ENCODE results near the gene PIK3C3. TPM values are rescaled to one million over a fixed set of nuclear protein-coding genes. Genes with fewer than 3 reads are reported as not detected.

Gene PIK3C3
- total and polyA plus RNA-seq, 2 experiments from 2014 or later, result 24.9 to 54.7 TPM

GRCh38 chr18:42082415-42083234 lies 127.6 kb downstream of the PIK3C3 start:
- no peaks in the 10 kb centered on the region for H3K79me2 ChIP-seq
- TF ChIP-seq EZH2 (IDR thresholded peaks at IDR 0.05; ENCODE audit: borderline replicate concordance) (no peak), EZH2phosphoT487 (IDR thresholded peaks at IDR 0.05; ENCODE audit: low read depth, severe bottlenecking, unreplicated experiment) (no peak), CTCF (IDR thresholded peaks at IDR 0.05; ENCODE audit: poor library complexity) (no peak)
- no peak overlapping the region for H3K4me2 ChIP-seq
- no peak for DNase-seq (ENCODE audit: low spot score)
- no peak overlapping the region for H3K4me3 ChIP-seq
- no peak overlapping the region for H3K27ac ChIP-seq
- H3K9me2 ChIP-seq (replicated peaks; ENCODE audit: insufficient read depth), result no peaks in the 10 kb centered on the region
- 87% methylated on average over 4 of the region's 4 CpGs for WGBS (ENCODE audit: low lambda C conversion rate, missing lambda C conversion rate)
- H3K27me3 ChIP-seq, result no peaks in the 10 kb centered on the region
- H3K9me3 ChIP-seq (ENCODE audit: low read depth), result no peaks in the 10 kb centered on the region
- no peaks in the 10 kb centered on the region for H3K4me1 ChIP-seq (ENCODE audit: insufficient read depth)
- H4K20me1 ChIP-seq (ENCODE audit: insufficient read depth, poor library complexity, severe bottlenecking), result no peaks in the 10 kb centered on the region
- H3K36me3 ChIP-seq (replicated peaks; ENCODE audit: insufficient read depth, low read depth), result no peaks in the 10 kb centered on the region
- H2AFZ ChIP-seq, result no peak overlapping the region

GRCh38 chr18:42086288-42086687 lies 131.3 kb downstream of the PIK3C3 start:
- H2AFZ ChIP-seq, result no peak overlapping the region
- H3K4me1 ChIP-seq (ENCODE audit: insufficient read depth), result no peaks in the 10 kb centered on the region
- H3K9me2 ChIP-seq (replicated peaks; ENCODE audit: insufficient read depth), result no peaks in the 10 kb centered on the region
- H3K4me3 ChIP-seq, result no peak overlapping the region
- no peaks in the 10 kb centered on the region for H3K9me3 ChIP-seq (ENCODE audit: low read depth)
- no peaks in the 10 kb centered on the region for H4K20me1 ChIP-seq (ENCODE audit: insufficient read depth, poor library complexity, severe bottlenecking)
- WGBS (ENCODE audit: low lambda C conversion rate, missing lambda C conversion rate), result 88% methylated on average over 4 of the region's 4 CpGs
- H3K27ac ChIP-seq, result no peak overlapping the region
- H3K36me3 ChIP-seq (replicated peaks; ENCODE audit: insufficient read depth, low read depth), result no peaks in the 10 kb centered on the region
- H3K27me3 ChIP-seq, result no peaks in the 10 kb centered on the region
- TF ChIP-seq EZH2phosphoT487 (IDR thresholded peaks at IDR 0.05; ENCODE audit: low read depth, severe bottlenecking, unreplicated experiment), result no peak
- TF ChIP-seq EZH2 (IDR thresholded peaks at IDR 0.05; ENCODE audit: borderline replicate concordance), result no peak
- no peak for TF ChIP-seq CTCF (IDR thresholded peaks at IDR 0.05; ENCODE audit: poor library complexity)
- H3K4me2 ChIP-seq, result no peak overlapping the region
- DNase-seq (ENCODE audit: low spot score), result no peak
- no peaks in the 10 kb centered on the region for H3K79me2 ChIP-seq

GRCh38 chr18:42087235-42087634 lies 132.2 kb downstream of the PIK3C3 start:
- DNase-seq (ENCODE audit: low spot score), result no peak
- no peaks in the 10 kb centered on the region for H3K9me3 ChIP-seq (ENCODE audit: low read depth)
- 98% methylated on average over 7 of the region's 7 CpGs for WGBS (ENCODE audit: low lambda C conversion rate, missing lambda C conversion rate)
- H3K4me3 ChIP-seq, result no peak overlapping the region
- H3K27me3 ChIP-seq, result no peaks in the 10 kb centered on the region
- H2AFZ ChIP-seq, result no peak overlapping the region
- H3K4me2 ChIP-seq, result no peak overlapping the region
- no peak for TF ChIP-seq EZH2phosphoT487 (IDR thresholded peaks at IDR 0.05; ENCODE audit: low read depth, severe bottlenecking, unreplicated experiment)
- no peaks in the 10 kb centered on the region for H3K9me2 ChIP-seq (replicated peaks; ENCODE audit: insufficient read depth)
- H3K36me3 ChIP-seq (replicated peaks; ENCODE audit: insufficient read depth, low read depth), result no peaks in the 10 kb centered on the region
- no peak overlapping the region for H3K27ac ChIP-seq
- no peaks in the 10 kb centered on the region for H3K4me1 ChIP-seq (ENCODE audit: insufficient read depth)
- H3K79me2 ChIP-seq, result no peaks in the 10 kb centered on the region
- no peaks in the 10 kb centered on the region for H4K20me1 ChIP-seq (ENCODE audit: insufficient read depth, poor library complexity, severe bottlenecking)

GRCh38 chr18:42087876-42088275 lies 132.8 kb downstream of the PIK3C3 start:
- no peaks in the 10 kb centered on the region for H3K27me3 ChIP-seq
- no peaks in the 10 kb centered on the region for H3K4me1 ChIP-seq (ENCODE audit: insufficient read depth)
- TF ChIP-seq EZH2phosphoT487 (IDR thresholded peaks at IDR 0.05; ENCODE audit: low read depth, severe bottlenecking, unreplicated experiment), result no peak
- H3K4me2 ChIP-seq, result no peak overlapping the region
- H2AFZ ChIP-seq, result no peak overlapping the region
- DNase-seq (ENCODE audit: low spot score), result no peak
- 98% methylated on average over 4 of the region's 4 CpGs for WGBS (ENCODE audit: low lambda C conversion rate, missing lambda C conversion rate)
- no peaks in the 10 kb centered on the region for H4K20me1 ChIP-seq (ENCODE audit: insufficient read depth, poor library complexity, severe bottlenecking)
- H3K79me2 ChIP-seq, result no peaks in the 10 kb centered on the region
- H3K9me2 ChIP-seq (replicated peaks; ENCODE audit: insufficient read depth), result no peaks in the 10 kb centered on the region
- H3K27ac ChIP-seq, result no peak overlapping the region
- no peaks in the 10 kb centered on the region for H3K9me3 ChIP-seq (ENCODE audit: low read depth)
- H3K4me3 ChIP-seq, result no peak overlapping the region
- no peaks in the 10 kb centered on the region for H3K36me3 ChIP-seq (replicated peaks; ENCODE audit: insufficient read depth, low read depth)
